A673 (cell line): ENCODE measurements around the gene SLC8A3. TPM values are rescaled to one million over a fixed set of nuclear protein-coding genes. Genes with fewer than 3 reads are reported as not detected.

Experiments used
- BruUV-seq: library from RNA; stranded (reverse); fragments of 400-500 nt; replicated peaks from 2 replicates; lab custom pipeline; 2021; lab: Mats Ljungman, UMichigan
- CTCF ChIA-PET: fragments of 300-600 bp; sonication (Branson Sonifier 250); formaldehyde crosslinking; loops from one replicate; lab custom pipeline; 2022; ENCODE audit warnings: antibody characterized with exemption; lab: Charles Lee
- POLR2A ChIA-PET: fragments of 300-600 bp; sonication (Branson Sonifier 250); formaldehyde crosslinking; loops from one replicate; lab custom pipeline; 2022; ENCODE audit warnings: antibody characterized with exemption; ENCODE audit not compliant: low non-redundant PET; lab: Charles Lee
- DNase-seq: peaks from one replicate; pipeline ENCODE4 v3.0.0-alpha.2; 2015; ENCODE audit warnings: low spot score
- H3K27ac ChIP-seq: fragments of 200-600 bp; sonication (generic); 2 replicates; pipeline ENCODE4 v1.5.1; 2016; ENCODE audit warnings: mixed run types, low read depth, mild to moderate bottlenecking, mixed read lengths, antibody characterized with exemption, low read length; ENCODE audit not compliant: poor library complexity, severe bottlenecking
- H3K27me3 ChIP-seq: fragments of 200-600 bp; sonication (generic); replicated peaks from 2 replicates; pipeline ENCODE4 v1.6.1; 2017; ENCODE audit warnings: mixed run types, low read depth, mild to moderate bottlenecking, mixed read lengths, antibody characterized with exemption, low read length; ENCODE audit not compliant: insufficient read depth, poor library complexity
- H3K36me3 ChIP-seq: fragments of 200-600 bp; sonication (generic); 2 replicates; pipeline ENCODE4 v1.6.1; 2016; ENCODE audit warnings: mixed run types, mild to moderate bottlenecking, mixed read lengths, antibody characterized with exemption, low read length; ENCODE audit not compliant: insufficient read depth, poor library complexity, severe bottlenecking
- H3K4me1 ChIP-seq: fragments of 200-600 bp; sonication (generic); 2 replicates; pipeline ENCODE4 v1.6.1; 2017; ENCODE audit warnings: mixed run types, mild to moderate bottlenecking, mixed read lengths, antibody characterized with exemption, low read length; ENCODE audit not compliant: insufficient read depth, poor library complexity, severe bottlenecking
- H3K4me3 ChIP-seq: fragments of 200-600 bp; sonication (generic); 2 replicates; pipeline ENCODE4 v1.5.1; 2016; ENCODE audit warnings: low read depth, mixed run types, mild to moderate bottlenecking, mixed read lengths, low read length; ENCODE audit not compliant: poor library complexity, severe bottlenecking
- H3K9me3 ChIP-seq: fragments of 200-600 bp; sonication (generic); 2 replicates; pipeline ENCODE4 v1.6.1; 2016; ENCODE audit warnings: mixed run types, low read depth, mild to moderate bottlenecking, mixed read lengths, antibody characterized with exemption, low read length; ENCODE audit not compliant: poor library complexity, severe bottlenecking
- EZH2 ChIP-seq: fragments of 200-600 bp; sonication (generic); IDR thresholded peaks from 2 replicates; pipeline ENCODE4 v1.6.1; 2017; ENCODE audit warnings: borderline replicate concordance, low read depth, mild to moderate bottlenecking, mixed read lengths, antibody characterized with exemption, low read length; ENCODE audit not compliant: poor library complexity, severe bottlenecking
- intact Hi-C: fragments of 100-400 bp; cut with micrococcal nuclease; formaldehyde crosslinking; loops from one replicate; pipeline ENCODE4 v1.10.0; 2022; ENCODE audit not compliant: unreplicated experiment
- total RNA-seq: library from RNA; stranded (reverse); gene quantifications from 2 replicates; pipeline ENCODE4 v1.2.3, GENCODE V29; 2021
- TF ChIP-seq, protein P1 (sequence below): fragments of 300-800, 200-600 bp; sonication (generic); conservative IDR thresholded peaks from 2 replicates; pipeline ENCODE4 v1.5.1; 2017; ENCODE audit warnings: low read depth, mild to moderate bottlenecking, antibody characterized with exemption, low read length, moderate library complexity, mixed read lengths

Gene SLC8A3
- total RNA-seq, 1 experiment from 2014 or later, result not detected

DNA sequence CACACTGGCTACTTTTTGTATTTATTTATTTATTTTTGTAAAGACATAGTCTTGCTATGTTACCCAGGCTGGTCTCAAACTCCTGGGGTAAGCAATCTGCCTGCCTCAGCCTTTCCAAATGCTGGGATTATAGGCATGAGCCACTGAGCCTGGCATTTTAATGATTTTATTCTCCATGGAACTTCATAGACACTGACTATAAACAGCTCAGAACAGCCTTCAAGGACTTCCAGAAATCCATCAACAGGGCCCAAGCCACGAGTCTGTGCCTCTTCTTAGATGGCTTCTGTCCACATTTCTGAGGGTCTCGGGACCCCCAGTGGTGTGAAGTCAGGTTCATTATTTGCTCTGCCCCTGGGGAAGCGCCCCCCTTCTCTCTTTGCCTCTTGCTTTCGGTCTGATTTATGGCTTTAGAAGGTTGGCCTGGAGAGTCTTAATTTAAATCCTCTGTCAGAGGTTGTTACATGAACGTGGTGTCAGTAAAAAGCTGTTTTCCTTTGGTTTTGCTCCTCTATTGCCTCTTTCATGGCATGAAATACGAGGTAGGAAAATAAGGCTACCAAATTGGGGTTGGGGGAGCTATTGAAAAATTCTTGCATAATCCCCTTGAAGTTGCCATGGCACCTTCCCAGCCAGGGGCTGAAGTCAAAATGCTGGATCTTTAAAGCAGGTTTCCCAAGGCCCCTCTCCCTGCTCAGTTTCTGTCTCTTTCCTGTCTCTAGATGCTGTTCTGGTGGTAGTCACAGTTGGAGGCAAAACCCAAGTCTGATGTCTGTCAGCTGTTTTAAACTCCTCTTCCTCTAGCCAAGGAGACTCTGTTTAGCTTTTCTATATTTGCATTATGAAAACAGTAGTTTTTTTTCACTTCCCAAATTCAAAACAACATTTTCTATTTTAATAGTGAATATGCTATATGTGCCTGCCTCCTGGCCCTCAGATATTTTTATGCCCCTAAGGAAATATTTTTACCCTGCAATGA lies 180.2 kb downstream of the SLC8A3 start:
- no TSS peak for BruUV-seq
- no peaks in the 10 kb centered on the region for H3K9me3 ChIP-seq
- H3K4me1 ChIP-seq, result no peaks in the 10 kb centered on the region
- ChIA-PET POLR2A (no interaction called here), CTCF (interaction anchor here (0.6 to 2.1 kb wide), 2 partner anchors 19 to 701 kb away, joined by 4 to 6 read pairs; no protein-coding TSS in a partner anchor)
- H3K36me3 ChIP-seq, result no peaks in the 10 kb centered on the region
- intact Hi-C loops, result no loop called here
- H3K27me3 ChIP-seq, result peaks cover 3% of the 10 kb centered on the region
- H3K4me3 ChIP-seq, result no peak overlapping the region
- no peak overlapping the region for H3K27ac ChIP-seq
- TF ChIP-seq, protein P1, sequence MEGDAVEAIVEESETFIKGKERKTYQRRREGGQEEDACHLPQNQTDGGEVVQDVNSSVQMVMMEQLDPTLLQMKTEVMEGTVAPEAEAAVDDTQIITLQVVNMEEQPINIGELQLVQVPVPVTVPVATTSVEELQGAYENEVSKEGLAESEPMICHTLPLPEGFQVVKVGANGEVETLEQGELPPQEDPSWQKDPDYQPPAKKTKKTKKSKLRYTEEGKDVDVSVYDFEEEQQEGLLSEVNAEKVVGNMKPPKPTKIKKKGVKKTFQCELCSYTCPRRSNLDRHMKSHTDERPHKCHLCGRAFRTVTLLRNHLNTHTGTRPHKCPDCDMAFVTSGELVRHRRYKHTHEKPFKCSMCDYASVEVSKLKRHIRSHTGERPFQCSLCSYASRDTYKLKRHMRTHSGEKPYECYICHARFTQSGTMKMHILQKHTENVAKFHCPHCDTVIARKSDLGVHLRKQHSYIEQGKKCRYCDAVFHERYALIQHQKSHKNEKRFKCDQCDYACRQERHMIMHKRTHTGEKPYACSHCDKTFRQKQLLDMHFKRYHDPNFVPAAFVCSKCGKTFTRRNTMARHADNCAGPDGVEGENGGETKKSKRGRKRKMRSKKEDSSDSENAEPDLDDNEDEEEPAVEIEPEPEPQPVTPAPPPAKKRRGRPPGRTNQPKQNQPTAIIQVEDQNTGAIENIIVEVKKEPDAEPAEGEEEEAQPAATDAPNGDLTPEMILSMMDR, result no peak
- TF ChIP-seq EZH2, result no peak
- no peak for DNase-seq

DNA sequence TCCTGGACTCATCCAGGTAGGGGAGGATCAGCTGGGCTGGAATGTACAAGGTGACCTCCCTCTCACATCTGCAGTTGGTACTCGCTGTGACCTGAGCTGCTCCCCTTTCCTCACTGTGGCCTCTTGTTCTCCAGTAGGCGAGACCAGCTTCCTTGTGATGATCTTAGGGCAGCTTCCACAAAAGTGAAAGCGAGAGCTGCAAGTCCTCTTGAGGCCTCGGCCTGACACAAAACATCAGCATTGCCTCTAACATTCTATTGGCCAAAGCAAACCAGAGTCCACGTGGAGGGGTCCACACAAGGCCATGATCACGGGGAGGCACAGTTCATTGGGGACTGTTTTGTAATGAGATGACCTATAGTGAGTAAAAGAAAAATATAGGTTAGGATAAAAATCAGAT lies 182.1 kb downstream of the SLC8A3 start:
- peaks cover 3% of the 10 kb centered on the region for H3K27me3 ChIP-seq
- no peaks in the 10 kb centered on the region for H3K36me3 ChIP-seq
- no TSS peak for BruUV-seq
- no peaks in the 10 kb centered on the region for H3K4me1 ChIP-seq
- H3K27ac ChIP-seq, result no peak overlapping the region
- H3K9me3 ChIP-seq, result no peaks in the 10 kb centered on the region
- TF ChIP-seq, protein P1, result no peak
- TF ChIP-seq EZH2, result no peak
- ChIA-PET CTCF (interaction anchor here (2.1 kb wide), 1 partner anchor 21 kb away, joined by 6 read pairs; no protein-coding TSS in a partner anchor), POLR2A (no interaction called here)
- no peak overlapping the region for H3K4me3 ChIP-seq
- no peak for DNase-seq
- intact Hi-C loops, result no loop called here

DNA sequence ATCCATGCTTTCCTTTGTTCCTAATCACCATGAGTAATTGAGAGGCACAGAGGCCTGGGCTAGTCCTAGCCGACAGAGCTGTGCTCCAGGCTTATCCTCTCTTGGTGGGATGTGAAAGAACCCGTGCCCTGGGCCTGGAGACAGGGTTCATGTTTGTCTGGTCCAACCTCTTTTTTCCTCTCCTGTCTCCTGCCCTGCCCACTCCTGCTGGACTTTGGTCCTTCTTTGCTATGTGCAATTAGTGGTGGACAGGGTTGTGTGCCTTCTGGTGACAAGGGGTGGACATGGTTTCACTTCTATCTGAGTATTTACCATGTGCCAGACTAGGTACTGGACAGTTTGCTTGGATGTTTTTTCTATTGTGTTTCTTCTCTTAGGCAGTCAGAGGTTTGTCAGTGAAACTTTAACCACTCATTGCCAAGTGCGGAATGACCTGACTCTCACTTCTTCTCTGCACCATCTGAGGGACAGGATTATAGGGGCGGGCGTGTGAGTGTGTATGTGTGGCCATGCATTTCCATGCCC lies 183.4 kb downstream of the SLC8A3 start:
- no peaks in the 10 kb centered on the region for H3K9me3 ChIP-seq
- H3K4me1 ChIP-seq, result no peaks in the 10 kb centered on the region
- no TSS peak for BruUV-seq
- H3K27me3 ChIP-seq, result peaks cover 11% of the 10 kb centered on the region
- H3K4me3 ChIP-seq, result no peak overlapping the region
- H3K36me3 ChIP-seq, result no peaks in the 10 kb centered on the region
- ChIA-PET POLR2A (interaction anchor here (0.6 kb wide), 1 partner anchor 56 kb away, joined by 3 read pairs; no protein-coding TSS in a partner anchor), CTCF (no interaction called here)
- intact Hi-C loops, result no loop called here
- no peak for DNase-seq
- no peak for TF ChIP-seq EZH2
- TF ChIP-seq, protein P1, result no peak
- no peak overlapping the region for H3K27ac ChIP-seq
